Esophagus muscularis mucosa (tissue), 4 donors: Measurements from ENCODE around the gene RPN1. TPM values are rescaled to one million over a fixed set of nuclear protein-coding genes. Genes with fewer than 3 reads are reported as not detected.

Experiments used
- DNase-seq: peaks from one replicate; pipeline ENCODE4 v3.0.0-alpha.2; 2017; ENCODE audit errors: extremely low spot score
- H3K27ac ChIP-seq, 4 donors: fragments of 200-600 bp; sonication (generic); replicated peaks in 1 of 4; 1 replicate in 3 of 4; 2 replicates in 1 of 4; pipeline ENCODE4 v1.5.1; 2016 to 2019; ENCODE audit warnings: mild to moderate bottlenecking in 1 of 4
- H3K27me3 ChIP-seq, 4 donors: fragments of 200-600 bp; sonication (generic); one replicate each; pipeline versions ENCODE4 v1.5.1 to v1.6.0; 2016 to 2019
- H3K36me3 ChIP-seq, 4 donors: fragments of 200-600 bp; sonication (generic); one replicate each; pipeline ENCODE4 v1.5.1; 2016 to 2019
- H3K4me1 ChIP-seq, 4 donors: fragments of 200-600 bp; sonication (generic); one replicate each; pipeline ENCODE4 v1.5.1; 2016 to 2019
- H3K4me3 ChIP-seq, 4 donors: fragments of 200-600 bp; sonication (generic); 1 replicate in 2 of 4; 2 replicates in 2 of 4; pipeline ENCODE4 v1.5.1; 2016 to 2019; ENCODE audit warnings: mild to moderate bottlenecking in 4 of 4, moderate library complexity in 1 of 4
- H3K9me3 ChIP-seq, 4 donors: fragments of 200-600 bp; sonication (generic); 1 replicate in 3 of 4; 2 replicates in 1 of 4; pipeline ENCODE4 v1.5.1; 2016 to 2019
- CTCF ChIP-seq, 3 experiments: fragments of 200-600 bp in 2 of 3; fragments of 450-650 bp in 1 of 3; sonication (generic) in 2 of 3; IDR thresholded peaks; one replicate each; pipeline ENCODE4 v1.5.1; 2017 to 2019; ENCODE audit warnings: antibody characterized with exemption in 3 of 3, mild to moderate bottlenecking in 2 of 3, moderate library complexity in 1 of 3
- EP300 ChIP-seq: sonication (generic); formaldehyde crosslinking; IDR thresholded peaks from one replicate; pipeline ENCODE4 v1.6.1; 2017; ENCODE audit warnings: antibody characterized with exemption
- POLR2A ChIP-seq: fragments of 450-650 bp; IDR thresholded peaks from one replicate; pipeline ENCODE4 v1.6.1; 2017; ENCODE audit warnings: antibody characterized with exemption, moderate library complexity, mild to moderate bottlenecking, low read depth
- POLR2AphosphoS5 ChIP-seq, 2 donors: sonication (generic); formaldehyde crosslinking; IDR thresholded peaks; one replicate each; pipeline ENCODE4 v1.6.1; 2017; ENCODE audit warnings: antibody characterized with exemption in 2 of 2
- WGBS: methylation state at CpG from one replicate; pipeline ENCODE4 v1.1.5; 2018; 5-methylcytosine and 5-hydroxymethylcytosine counted together
- intact Hi-C: fragments of 100-400 bp; cut with DNase I; formaldehyde crosslinking; loops from one replicate; pipeline ENCODE4 v1.15.1; 2023
- total RNA-seq, 4 donors: library from RNA; depleted of rRNA; stranded (reverse); fragments of >200 nt; gene quantifications; one replicate each; pipeline versions ENCODE4 v1.1.0 to v1.2.1, GENCODE V29; 2016

The RPN1 gene
- total RNA-seq, 4 donors from 2014 or later = 131 to 198 (median 177) TPM

- peaks cover 0 to 11% (median 0%) of the 10 kb centered on the region in 4 donors for H3K27me3 ChIP-seq
- peaks cover 0 to 5% (median 3%) of the 10 kb centered on the region in 4 donors for H3K9me3 ChIP-seq
- DNase-seq = no peak
- no peaks in the 10 kb centered on the region for H3K36me3 ChIP-seq
- peaks cover 0 to 7% (median 0%) of the 10 kb centered on the region in 4 donors for H3K4me1 ChIP-seq
- no peak overlapping the region for H3K27ac ChIP-seq
- 27% methylated on average over 13 of the region's 13 CpGs for WGBS
- no peak overlapping the region for H3K4me3 ChIP-seq
- intact Hi-C loops = no loop called here
- TF ChIP-seq CTCF (IDR thresholded peaks at IDR 0.05) (peak; percentile 23 to 55 (median 54)), EP300 (no peak), POLR2AphosphoS5 (IDR thresholded peaks at IDR 0.05) (peak in 1 of 2 donors; percentile 42)
These were observed 66.1 kb downstream of the RPN1 start for GRCh38 chr3:128584412-128585020.

GRCh38 chr3:128581566-128581965, 69.1 kb downstream of the RPN1 start:
- H3K9me3 ChIP-seq = peaks cover 0 to 5% (median 3%) of the 10 kb centered on the region in 4 donors
- no peak overlapping the region for H3K27ac ChIP-seq
- TF ChIP-seq CTCF (IDR thresholded peaks at IDR 0.05) (no peak), POLR2AphosphoS5 (IDR thresholded peaks at IDR 0.05) (no peak), POLR2A (no peak), EP300 (no peak)
- peaks cover 0 to 7% (median 0%) of the 10 kb centered on the region in 4 donors for H3K4me1 ChIP-seq
- intact Hi-C loops = no loop called here
- no peak for DNase-seq
- no peak overlapping the region for H3K4me3 ChIP-seq
- H3K36me3 ChIP-seq = no peaks in the 10 kb centered on the region
- peaks cover 0 to 24% (median 0%) of the 10 kb centered on the region in 4 donors for H3K27me3 ChIP-seq

- no peak overlapping the region for H3K4me3 ChIP-seq
- TF ChIP-seq POLR2A (no peak), POLR2AphosphoS5 (IDR thresholded peaks at IDR 0.05) (no peak), CTCF (IDR thresholded peaks at IDR 0.05) (no peak), EP300 (no peak)
- no peaks in the 10 kb centered on the region for H3K36me3 ChIP-seq
- H3K27ac ChIP-seq = no peak overlapping the region
- intact Hi-C loops = no loop called here
- H3K4me1 ChIP-seq = peaks cover 0 to 15% (median 2%) of the 10 kb centered on the region in 4 donors
- H3K9me3 ChIP-seq = peaks cover 0 to 5% (median 3%) of the 10 kb centered on the region in 4 donors
- WGBS = 71% methylated on average over 2 of the region's 2 CpGs
- H3K27me3 ChIP-seq = peaks cover 0 to 36% (median 0%) of the 10 kb centered on the region in 4 donors
- DNase-seq = no peak
These were observed 70.7 kb downstream of the RPN1 start for GRCh38 chr3:128579927-128580326.

- no peak for TF ChIP-seq POLR2A
- 93% methylated on average over 7 of the region's 9 CpGs for WGBS
- H3K4me3 ChIP-seq = no peak overlapping the region
- H3K4me1 ChIP-seq = peaks cover 0 to 10% (median 3%) of the 10 kb centered on the region in 4 donors
- DNase-seq = no peak
- H3K9me3 ChIP-seq = peaks cover 0 to 5% (median 3%) of the 10 kb centered on the region in 4 donors
- peaks cover 0 to 28% (median 0%) of the 10 kb centered on the region in 4 donors for H3K27me3 ChIP-seq
- H3K27ac ChIP-seq = no peak overlapping the region
- no peaks in the 10 kb centered on the region for H3K36me3 ChIP-seq
- intact Hi-C loops = no loop called here
These were observed 72.3 kb downstream of the RPN1 start for GRCh38 chr3:128578346-128578745.

- Histone ChIP-seq H3K36me3 (no peaks in the 10 kb centered on the region), H3K27me3 (peaks cover 0 to 31% (median 0%) of the 10 kb centered on the region in 4 donors), H3K9me3 (peaks cover 0 to 5% (median 3%) of the 10 kb centered on the region in 4 donors), H3K4me3 (no peak overlapping the region), H3K27ac (no peak overlapping the region), H3K4me1 (peaks cover 3 to 17% (median 6%) of the 10 kb centered on the region in 4 donors)
- TF ChIP-seq POLR2AphosphoS5 (IDR thresholded peaks at IDR 0.05) = no peak
- 75% methylated on average over 10 of the region's 10 CpGs for WGBS
- no peak for DNase-seq
- intact Hi-C loops = no loop called here
These were observed 72.9 kb downstream of the RPN1 start for GRCh38 chr3:128577711-128578110.

GRCh38 chr3:128576290-128576689, 74.3 kb downstream of the RPN1 start:
- Histone ChIP-seq H3K27ac (no peak overlapping the region), H3K36me3 (no peaks in the 10 kb centered on the region), H3K27me3 (peaks cover 0 to 44% (median 0%) of the 10 kb centered on the region in 4 donors), H3K4me3 (no peak overlapping the region), H3K9me3 (peaks cover 0 to 5% (median 3%) of the 10 kb centered on the region in 4 donors), H3K4me1 (peaks cover 5 to 20% (median 12%) of the 10 kb centered on the region in 4 donors)
- no peak for DNase-seq
- TF ChIP-seq POLR2AphosphoS5 (IDR thresholded peaks at IDR 0.05) = no peak
- TF ChIP-seq EP300 = no peak
- TF ChIP-seq POLR2A = no peak
- no peak for TF ChIP-seq CTCF (IDR thresholded peaks at IDR 0.05)
- 87% methylated on average over 7 of the region's 10 CpGs for WGBS
- intact Hi-C loops = no loop called here
